ENCODE measurements around the gene MAPK10.
"Not testable (repeated sequence)": the region's sequence is repeated elsewhere in the genome, so short reads cannot be mapped to it uniquely, and the experiment has no call there.

MAPK10 gene

GRCh38 chr4:86334020-86334750 lies 25.7 kb downstream of the MAPK10 start:
- DNase-seq = no peak

GRCh38 chr4:86333236-86333635 lies 26.6 kb downstream of the MAPK10 start:
- DNase-seq = no peak

- DNase-seq = no peak
These were observed 28.7 kb downstream of the MAPK10 start for GRCh38 chr4:86330961-86331742.

- DNase-seq = not testable (repeated sequence)
These were observed 29.4 kb downstream of the MAPK10 start for GRCh38 chr4:86330411-86330810.

GRCh38 chr4:86329431-86329830 lies 30.4 kb downstream of the MAPK10 start:
- no peak for DNase-seq

GRCh38 chr4:86326400-86326799 lies 33.5 kb downstream of the MAPK10 start:
- DNase-seq = no peak

- no peak for DNase-seq
These were observed 40.5 kb downstream of the MAPK10 start for GRCh38 chr4:86319390-86319789.

- DNase-seq = no peak
These were observed 44.3 kb downstream of the MAPK10 start for GRCh38 chr4:86315579-86315978.

GRCh38 chr4:86313656-86314055 lies 46.2 kb downstream of the MAPK10 start:
- no peak for DNase-seq

- no peak for DNase-seq
These were observed 52.4 kb downstream of the MAPK10 start for GRCh38 chr4:86307432-86307831.

- DNase-seq = no peak
These were observed 53.0 kb downstream of the MAPK10 start for GRCh38 chr4:86306816-86307215.

- DNase-seq = no peak
These were observed 57.0 kb downstream of the MAPK10 start for GRCh38 chr4:86302830-86303229.

GRCh38 chr4:86302251-86302650 lies 57.6 kb downstream of the MAPK10 start:
- no peak for DNase-seq

GRCh38 chr4:86300516-86300915 lies 59.3 kb downstream of the MAPK10 start:
- no peak for DNase-seq

- DNase-seq = no peak
These were observed 63.0 kb downstream of the MAPK10 start for GRCh38 chr4:86296865-86297264.

GRCh38 chr4:86294883-86295282 lies 65.0 kb downstream of the MAPK10 start:
- no peak for DNase-seq

GRCh38 chr4:86291180-86291579 lies 68.7 kb downstream of the MAPK10 start:
- no peak for DNase-seq

GRCh38 chr4:86286726-86287125 lies 73.1 kb downstream of the MAPK10 start:
- DNase-seq = no peak

- no peak for DNase-seq
These were observed 76.5 kb downstream of the MAPK10 start for GRCh38 chr4:86283371-86283770.

GRCh38 chr4:86280246-86280645 lies 79.6 kb downstream of the MAPK10 start:
- DNase-seq = no peak

GRCh38 chr4:86279293-86279960 lies 80.4 kb downstream of the MAPK10 start:
- DNase-seq = no peak

GRCh38 chr4:86278126-86278525 lies 81.7 kb downstream of the MAPK10 start:
- no peak for DNase-seq

- DNase-seq = no peak
These were observed 85.2 kb downstream of the MAPK10 start for GRCh38 chr4:86274642-86275041.

GRCh38 chr4:86272669-86273068 lies 87.2 kb downstream of the MAPK10 start:
- no peak for DNase-seq

Measured in islet precursor cell (in vitro differentiated cells).